ENCODE results near the gene GIMAP6. TPM values are rescaled to one million over a fixed set of nuclear protein-coding genes. Genes with fewer than 3 reads are reported as not detected.

The GIMAP6 gene
- total RNA-seq, 1 experiment from 2014 or later, result not detected

DNA sequence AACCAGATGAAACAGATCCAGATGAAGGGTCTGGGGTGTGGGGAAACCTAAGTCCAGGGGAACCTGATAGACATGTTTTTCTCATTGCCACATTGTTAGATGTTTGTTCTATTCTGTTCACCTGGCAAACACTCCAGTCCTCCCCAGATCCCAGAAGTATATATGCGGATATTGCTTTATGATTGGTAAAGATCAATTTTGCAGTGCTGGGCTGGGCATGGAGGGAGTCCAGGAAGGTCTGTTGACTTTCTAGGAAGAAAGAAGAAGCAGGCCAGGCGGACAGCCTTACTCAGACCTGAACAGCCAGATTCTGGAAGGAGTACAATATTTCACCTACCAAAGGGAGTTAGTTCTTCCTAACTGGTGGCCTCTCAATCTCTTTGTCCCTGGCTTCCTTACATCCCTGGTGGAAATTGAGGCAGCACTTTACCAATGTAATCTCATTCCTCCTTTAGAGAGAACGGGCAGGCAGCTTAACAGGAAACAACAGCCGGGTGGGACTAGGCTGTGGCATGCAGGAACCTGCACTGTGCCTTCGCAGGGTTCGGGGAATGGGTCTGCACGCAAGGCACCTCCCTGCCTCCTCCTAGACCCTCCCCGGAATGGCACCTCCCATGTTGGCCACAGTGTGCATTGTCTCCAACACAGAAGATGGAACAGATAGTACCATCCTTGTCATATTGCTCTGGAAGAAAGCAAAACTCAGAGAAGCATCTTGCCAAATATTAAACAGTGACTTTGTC is 930 bp downstream of the GIMAP6 start:
- ChIA-PET CTCF (no interaction called here), POLR2A (ENCODE audit: unreplicated experiment) (no interaction called here)
- Histone ChIP-seq H3K9me2 (replicated peaks; ENCODE audit: low read length) (no peaks in the 10 kb centered on the region), H3K9me3 (ENCODE audit: low read length) (no peaks in the 10 kb centered on the region), H3K9ac (ENCODE audit: low read length) (no peak overlapping the region), H3K4me3 (ENCODE audit: low read length) (no peak overlapping the region), H3K27ac (ENCODE audit: low read length) (no peak overlapping the region), H4K20me1 (ENCODE audit: low read length) (no peaks in the 10 kb centered on the region), H3K4me1 (ENCODE audit: insufficient read depth, low read length) (no peaks in the 10 kb centered on the region), H2AFZ (ENCODE audit: low read length) (no peak overlapping the region), H3K4me2 (ENCODE audit: low read length) (no peak overlapping the region), H3F3A (ENCODE audit: low read length, unreplicated experiment) (no peaks in the 10 kb centered on the region), H3K79me2 (ENCODE audit: low read length) (no peaks in the 10 kb centered on the region), H3K27me3 (ENCODE audit: low read length) (peaks cover 5% of the 10 kb centered on the region; the same call in 1 of the 2 replicates), H3K36me3 (ENCODE audit: low read depth, low read length) (no peaks in the 10 kb centered on the region)
- DNase-seq, result no peak
- TF ChIP-seq EZH2phosphoT487 (IDR thresholded peaks at IDR 0.05; ENCODE audit: borderline replicate concordance, low read length), result no peak
- no peak for TF ChIP-seq EZH2 (IDR thresholded peaks at IDR 0.05; ENCODE audit: low read length, unreplicated experiment)
- TF ChIP-seq, protein P1, sequence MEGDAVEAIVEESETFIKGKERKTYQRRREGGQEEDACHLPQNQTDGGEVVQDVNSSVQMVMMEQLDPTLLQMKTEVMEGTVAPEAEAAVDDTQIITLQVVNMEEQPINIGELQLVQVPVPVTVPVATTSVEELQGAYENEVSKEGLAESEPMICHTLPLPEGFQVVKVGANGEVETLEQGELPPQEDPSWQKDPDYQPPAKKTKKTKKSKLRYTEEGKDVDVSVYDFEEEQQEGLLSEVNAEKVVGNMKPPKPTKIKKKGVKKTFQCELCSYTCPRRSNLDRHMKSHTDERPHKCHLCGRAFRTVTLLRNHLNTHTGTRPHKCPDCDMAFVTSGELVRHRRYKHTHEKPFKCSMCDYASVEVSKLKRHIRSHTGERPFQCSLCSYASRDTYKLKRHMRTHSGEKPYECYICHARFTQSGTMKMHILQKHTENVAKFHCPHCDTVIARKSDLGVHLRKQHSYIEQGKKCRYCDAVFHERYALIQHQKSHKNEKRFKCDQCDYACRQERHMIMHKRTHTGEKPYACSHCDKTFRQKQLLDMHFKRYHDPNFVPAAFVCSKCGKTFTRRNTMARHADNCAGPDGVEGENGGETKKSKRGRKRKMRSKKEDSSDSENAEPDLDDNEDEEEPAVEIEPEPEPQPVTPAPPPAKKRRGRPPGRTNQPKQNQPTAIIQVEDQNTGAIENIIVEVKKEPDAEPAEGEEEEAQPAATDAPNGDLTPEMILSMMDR (conservative IDR thresholded peaks at IDR 0.05; ENCODE audit: low read depth, low read length), result no peak
- BruUV-seq (replicated peaks), result no TSS peak
- intact Hi-C loops (cut with micrococcal nuclease), result no loop called here
- ATAC-seq, result no peak

GRCh38 chr7:150629347-150629746 is 2.8 kb downstream of the GIMAP6 start:
- no peak for TF ChIP-seq EZH2phosphoT487 (IDR thresholded peaks at IDR 0.05; ENCODE audit: borderline replicate concordance, low read length)
- TF ChIP-seq EZH2 (IDR thresholded peaks at IDR 0.05; ENCODE audit: low read length, unreplicated experiment), result no peak
- TF ChIP-seq, protein P1 (conservative IDR thresholded peaks at IDR 0.05; ENCODE audit: low read depth, low read length), result no peak
- Histone ChIP-seq H2AFZ (ENCODE audit: low read length) (no peak overlapping the region), H3K79me2 (ENCODE audit: low read length) (no peaks in the 10 kb centered on the region), H3K27me3 (ENCODE audit: low read length) (peaks cover 22% of the 10 kb centered on the region; the same call in 1 of the 2 replicates), H3K27ac (ENCODE audit: low read length) (no peak overlapping the region), H3K9me2 (replicated peaks; ENCODE audit: low read length) (no peaks in the 10 kb centered on the region), H3K4me1 (ENCODE audit: insufficient read depth, low read length) (no peaks in the 10 kb centered on the region), H3K9me3 (ENCODE audit: low read length) (no peaks in the 10 kb centered on the region), H3F3A (ENCODE audit: low read length, unreplicated experiment) (no peaks in the 10 kb centered on the region), H3K9ac (ENCODE audit: low read length) (no peak overlapping the region), H3K4me2 (ENCODE audit: low read length) (no peak overlapping the region), H3K4me3 (ENCODE audit: low read length) (no peak overlapping the region), H3K36me3 (ENCODE audit: low read depth, low read length) (no peaks in the 10 kb centered on the region), H4K20me1 (ENCODE audit: low read length) (no peaks in the 10 kb centered on the region)
- DNase-seq, result no peak
- intact Hi-C loops (cut with micrococcal nuclease), result no loop called here
- CTCF ChIA-PET, result no interaction called here
- POLR2A ChIA-PET (ENCODE audit: unreplicated experiment), result no interaction called here
- no peak for ATAC-seq
- BruUV-seq (replicated peaks), result no TSS peak

GRCh38 chr7:150627959-150628358 is 4.2 kb downstream of the GIMAP6 start:
- DNase-seq (no peak), ATAC-seq (no peak)
- no peak overlapping the region for H3K9ac ChIP-seq (ENCODE audit: low read length)
- H3K4me2 ChIP-seq (ENCODE audit: low read length), result no peak overlapping the region
- no peaks in the 10 kb centered on the region for H3K36me3 ChIP-seq (ENCODE audit: low read depth, low read length)
- TF ChIP-seq, protein P1 (conservative IDR thresholded peaks at IDR 0.05; ENCODE audit: low read depth, low read length), result no peak
- no peak for TF ChIP-seq EZH2phosphoT487 (IDR thresholded peaks at IDR 0.05; ENCODE audit: borderline replicate concordance, low read length)
- no TSS peak for BruUV-seq (replicated peaks)
- H4K20me1 ChIP-seq (ENCODE audit: low read length), result no peaks in the 10 kb centered on the region
- H3K4me1 ChIP-seq (ENCODE audit: insufficient read depth, low read length), result no peaks in the 10 kb centered on the region
- no peak overlapping the region for H3K4me3 ChIP-seq (ENCODE audit: low read length)
- ChIA-PET CTCF (no interaction called here), POLR2A (ENCODE audit: unreplicated experiment) (no interaction called here)
- no peak overlapping the region for H3K27ac ChIP-seq (ENCODE audit: low read length)
- no peaks in the 10 kb centered on the region for H3F3A ChIP-seq (ENCODE audit: low read length, unreplicated experiment)
- H3K79me2 ChIP-seq (ENCODE audit: low read length), result no peaks in the 10 kb centered on the region
- H3K9me2 ChIP-seq (replicated peaks; ENCODE audit: low read length), result no peaks in the 10 kb centered on the region
- no peak overlapping the region for H2AFZ ChIP-seq (ENCODE audit: low read length)
- H3K27me3 ChIP-seq (ENCODE audit: low read length), result peaks cover 28% of the 10 kb centered on the region; the same call in 1 of the 2 replicates
- no peaks in the 10 kb centered on the region for H3K9me3 ChIP-seq (ENCODE audit: low read length)
- intact Hi-C loops (cut with micrococcal nuclease), result no loop called here
